SJCRH30 (cell line): ENCODE data around the gene ERCC6L2. TPM values are rescaled to one million over a fixed set of nuclear protein-coding genes. Genes with fewer than 3 reads are reported as not detected.

Source experiments
- DNase-seq, 2 experiments: peaks; one replicate each; pipeline ENCODE4 v3.0.0-alpha.2; 2015 to 2020
- H3K27ac ChIP-seq: fragments of 250-450 bp; sonication (Bioruptor Pico); 2 replicates; pipeline ENCODE4 v1.5.1; 2020; ENCODE audit warnings: mild to moderate bottlenecking, moderate library complexity
- H3K27me3 ChIP-seq: fragments of 250-450 bp; sonication (Bioruptor Pico); 2 replicates; pipeline ENCODE4 v1.5.1; 2020; ENCODE audit warnings: mild to moderate bottlenecking, moderate library complexity
- H3K36me3 ChIP-seq: fragments of 250-450 bp; sonication (Bioruptor Pico); 2 replicates; pipeline ENCODE4 v1.5.1; 2020; ENCODE audit warnings: mild to moderate bottlenecking, moderate library complexity
- H3K4me1 ChIP-seq: fragments of 250-450 bp; sonication (Bioruptor Pico); 2 replicates; pipeline ENCODE4 v1.5.1; 2020; ENCODE audit warnings: mild to moderate bottlenecking, moderate library complexity
- H3K4me3 ChIP-seq: fragments of 250-450 bp; sonication (Bioruptor Pico); 2 replicates; pipeline ENCODE4 v1.5.1; 2020; ENCODE audit warnings: mild to moderate bottlenecking, moderate library complexity
- H3K9me3 ChIP-seq: fragments of 250-450 bp; sonication (Bioruptor Pico); replicated peaks from 2 replicates; pipeline ENCODE4 v1.5.1; 2020; ENCODE audit warnings: mild to moderate bottlenecking, moderate library complexity
- total RNA-seq: library from RNA; depleted of rRNA; stranded (reverse); fragments of >200 nt; shearing (Covaris generic); gene quantifications from 2 replicates; pipeline ENCODE4 v1.2.3, GENCODE V29; 2014

ERCC6L2 gene
- total RNA-seq, 1 experiment from 2014 or later = 77.7 TPM

GRCh38 chr9:95930277-95930676 is 54.8 kb downstream of the ERCC6L2 start:
- Histone ChIP-seq H3K27me3 (no peaks in the 10 kb centered on the region), H3K9me3 (no peaks in the 10 kb centered on the region), H3K4me1 (no peaks in the 10 kb centered on the region), H3K27ac (no peak overlapping the region), H3K36me3 (peaks cover 61% of the 10 kb centered on the region), H3K4me3 (no peak overlapping the region)
- DNase-seq = no peak

- Histone ChIP-seq H3K27ac (no peak overlapping the region), H3K36me3 (peaks cover 56% of the 10 kb centered on the region), H3K4me1 (no peaks in the 10 kb centered on the region), H3K4me3 (no peak overlapping the region), H3K9me3 (no peaks in the 10 kb centered on the region), H3K27me3 (no peaks in the 10 kb centered on the region)
- DNase-seq = no peak
Measured at GRCh38 chr9:95935861-95936578, 60.5 kb downstream of the ERCC6L2 start.

GRCh38 chr9:95936579-95937075 is 61.1 kb downstream of the ERCC6L2 start:
- H3K36me3 ChIP-seq = peaks cover 61% of the 10 kb centered on the region
- no peak overlapping the region for H3K27ac ChIP-seq
- no peak overlapping the region for H3K4me3 ChIP-seq
- no peaks in the 10 kb centered on the region for H3K27me3 ChIP-seq
- DNase-seq = peak in 1 of 2 experiments; percentile 14
- no peaks in the 10 kb centered on the region for H3K9me3 ChIP-seq
- H3K4me1 ChIP-seq = no peaks in the 10 kb centered on the region

GRCh38 chr9:95937131-95937530 is 61.6 kb downstream of the ERCC6L2 start:
- peak in 1 of 2 experiments; percentile 26 for DNase-seq
- Histone ChIP-seq H3K27ac (no peak overlapping the region), H3K36me3 (peaks cover 64% of the 10 kb centered on the region), H3K4me1 (no peaks in the 10 kb centered on the region), H3K27me3 (no peaks in the 10 kb centered on the region), H3K4me3 (no peak overlapping the region), H3K9me3 (no peaks in the 10 kb centered on the region)

- no peak for DNase-seq
- Histone ChIP-seq H3K27me3 (no peaks in the 10 kb centered on the region), H3K4me1 (no peaks in the 10 kb centered on the region), H3K4me3 (no peak overlapping the region), H3K36me3 (peaks cover 65% of the 10 kb centered on the region), H3K27ac (no peak overlapping the region), H3K9me3 (no peaks in the 10 kb centered on the region; the same call in 1 of the 2 replicates)
Measured at GRCh38 chr9:95938724-95939123, 63.2 kb downstream of the ERCC6L2 start.

- H3K36me3 ChIP-seq = peaks cover 65% of the 10 kb centered on the region
- H3K9me3 ChIP-seq = no peaks in the 10 kb centered on the region; the same call in 1 of the 2 replicates
- H3K4me3 ChIP-seq = no peak overlapping the region
- H3K4me1 ChIP-seq = no peaks in the 10 kb centered on the region
- no peak overlapping the region for H3K27ac ChIP-seq
- no peaks in the 10 kb centered on the region for H3K27me3 ChIP-seq
- no peak for DNase-seq
Measured at GRCh38 chr9:95939472-95939871, 64.0 kb downstream of the ERCC6L2 start.

GRCh38 chr9:95940265-95940664 is 64.8 kb downstream of the ERCC6L2 start:
- no peak overlapping the region for H3K27ac ChIP-seq
- no peak overlapping the region for H3K4me3 ChIP-seq
- DNase-seq = no peak
- no peaks in the 10 kb centered on the region for H3K4me1 ChIP-seq
- no peaks in the 10 kb centered on the region for H3K27me3 ChIP-seq
- H3K36me3 ChIP-seq = peaks cover 62% of the 10 kb centered on the region
- no peaks in the 10 kb centered on the region; the same call in 1 of the 2 replicates for H3K9me3 ChIP-seq

- no peaks in the 10 kb centered on the region for H3K27me3 ChIP-seq
- no peaks in the 10 kb centered on the region for H3K4me1 ChIP-seq
- no peak for DNase-seq
- H3K27ac ChIP-seq = no peak overlapping the region
- H3K36me3 ChIP-seq = peaks cover 76% of the 10 kb centered on the region
- H3K9me3 ChIP-seq = no peaks in the 10 kb centered on the region; the same call in 1 of the 2 replicates
- H3K4me3 ChIP-seq = no peak overlapping the region
Measured at GRCh38 chr9:95942016-95942415, 66.5 kb downstream of the ERCC6L2 start.

- H3K4me3 ChIP-seq = no peak overlapping the region
- no peaks in the 10 kb centered on the region for H3K27me3 ChIP-seq
- H3K9me3 ChIP-seq = peaks cover 14% of the 10 kb centered on the region
- peak in 1 of 2 experiments; percentile 22 for DNase-seq
- peaks cover 77% of the 10 kb centered on the region for H3K36me3 ChIP-seq
- no peak overlapping the region for H3K27ac ChIP-seq
- no peaks in the 10 kb centered on the region for H3K4me1 ChIP-seq
Measured at GRCh38 chr9:95947118-95947517, 71.6 kb downstream of the ERCC6L2 start.

- H3K36me3 ChIP-seq = peaks cover 51% of the 10 kb centered on the region
- H3K4me3 ChIP-seq = no peak overlapping the region
- H3K27ac ChIP-seq = no peak overlapping the region
- no peaks in the 10 kb centered on the region for H3K4me1 ChIP-seq
- peaks cover 15% of the 10 kb centered on the region for H3K9me3 ChIP-seq
- no peak for DNase-seq
- no peaks in the 10 kb centered on the region for H3K27me3 ChIP-seq
Measured at GRCh38 chr9:95952471-95952870, 77.0 kb downstream of the ERCC6L2 start.

GRCh38 chr9:95953986-95954385 is 78.5 kb downstream of the ERCC6L2 start:
- no peak for DNase-seq
- H3K9me3 ChIP-seq = peaks cover 6% of the 10 kb centered on the region
- peaks cover 38% of the 10 kb centered on the region for H3K36me3 ChIP-seq
- H3K27me3 ChIP-seq = no peaks in the 10 kb centered on the region
- no peaks in the 10 kb centered on the region for H3K4me1 ChIP-seq
- H3K4me3 ChIP-seq = no peak overlapping the region
- no peak overlapping the region for H3K27ac ChIP-seq

GRCh38 chr9:95954940-95955339 is 79.4 kb downstream of the ERCC6L2 start:
- no peak overlapping the region for H3K4me3 ChIP-seq
- no peaks in the 10 kb centered on the region for H3K27me3 ChIP-seq
- no peaks in the 10 kb centered on the region for H3K4me1 ChIP-seq
- H3K36me3 ChIP-seq = peaks cover 34% of the 10 kb centered on the region
- H3K9me3 ChIP-seq = peaks cover 3% of the 10 kb centered on the region; the same call in 1 of the 2 replicates
- DNase-seq = no peak
- H3K27ac ChIP-seq = no peak overlapping the region

- DNase-seq = no peak
- Histone ChIP-seq H3K27me3 (no peaks in the 10 kb centered on the region), H3K27ac (no peak overlapping the region), H3K4me1 (no peaks in the 10 kb centered on the region), H3K9me3 (no peaks in the 10 kb centered on the region), H3K4me3 (no peak overlapping the region), H3K36me3 (peaks cover 3% of the 10 kb centered on the region; the same call in 1 of the 2 replicates)
Measured at GRCh38 chr9:95962936-95963335, 87.4 kb downstream of the ERCC6L2 start.

GRCh38 chr9:95963659-95964058 is 88.2 kb downstream of the ERCC6L2 start:
- no peak for DNase-seq
- Histone ChIP-seq H3K4me1 (no peaks in the 10 kb centered on the region), H3K27ac (no peak overlapping the region), H3K4me3 (no peak overlapping the region), H3K36me3 (peaks cover 3% of the 10 kb centered on the region; the same call in 1 of the 2 replicates), H3K9me3 (no peaks in the 10 kb centered on the region), H3K27me3 (no peaks in the 10 kb centered on the region)

- Histone ChIP-seq H3K27me3 (no peaks in the 10 kb centered on the region), H3K9me3 (no peaks in the 10 kb centered on the region), H3K27ac (no peak overlapping the region), H3K4me3 (no peak overlapping the region), H3K4me1 (no peaks in the 10 kb centered on the region), H3K36me3 (peaks cover 9% of the 10 kb centered on the region)
- DNase-seq = no peak
Measured at GRCh38 chr9:95966306-95966705, 90.8 kb downstream of the ERCC6L2 start.

GRCh38 chr9:95970317-95970716 is 94.8 kb downstream of the ERCC6L2 start:
- Histone ChIP-seq H3K27me3 (no peaks in the 10 kb centered on the region), H3K4me1 (no peaks in the 10 kb centered on the region), H3K9me3 (no peaks in the 10 kb centered on the region), H3K27ac (no peak overlapping the region), H3K36me3 (peaks cover 31% of the 10 kb centered on the region), H3K4me3 (no peak overlapping the region)
- DNase-seq = no peak
